ENCODE measurements around the gene PLIN3. TPM values are rescaled to one million over a fixed set of nuclear protein-coding genes. Genes with fewer than 3 reads are reported as not detected.

Gene PLIN3
- total and polyA plus RNA-seq, 9 of the 15 experiments (the other 6 are each of a cell fraction or from before 2014, with no cell fraction given) = 7.5 to 75.6 (median 43.1) TPM

Other genes with a start within 250 kb of the PLIN3 start
Only the 7 nearest of the 8 such genes appear.
- 131 and 143 TPM in 2 replicates for gene MYDGF, start 197.3 kb downstream of the PLIN3 start, total RNA-seq (2014; rRNA removed)
- gene MYDGF, start 197.3 kb downstream of the PLIN3 start, total RNA-seq (2014; rRNA removed; fragmentation: Illumina TruSeq; extraction: Trizol) = 52.2 and 67.5 TPM in 2 replicates
- 81.6 and 83.0 TPM in 2 replicates for gene MYDGF, start 197.3 kb downstream of the PLIN3 start, total RNA-seq (2015; rRNA removed; fragmentation: Illumina TruSeq; extraction: Trizol)
- gene MYDGF, start 197.3 kb downstream of the PLIN3 start, total RNA-seq (2021) = 91.5 and 96.7 TPM in 2 replicates
- gene MYDGF, start 197.3 kb downstream of the PLIN3 start, polyA plus RNA-seq (2011; rRNA removed) = 82.1 and 86.0 TPM in 2 replicates
- gene MYDGF, start 197.3 kb downstream of the PLIN3 start, polyA plus RNA-seq (2014; fragmentation: Illumina TruSeq; extraction: Trizol) = 60.5 and 66.6 TPM in 2 replicates
- gene MYDGF, start 197.3 kb downstream of the PLIN3 start, polyA plus RNA-seq (2014; fragmentation: Nextera tagmentation; extraction: Ambion mirVana) = 10 to 100 TPM in 1 of 2 experiments, 1 to 10 TPM in 1; 4.2 to 12.6 TPM
- gene MYDGF, start 197.3 kb downstream of the PLIN3 start, polyA plus RNA-seq (2014; rRNA removed) = 141 and 166 TPM in 2 replicates
- gene DPP9, start 143.8 kb downstream of the PLIN3 start, total RNA-seq (2014; rRNA removed) = 43.0 and 64.9 TPM in 2 replicates
- 12.7 and 16.0 TPM in 2 replicates for gene DPP9, start 143.8 kb downstream of the PLIN3 start, total RNA-seq (2014; rRNA removed; fragmentation: Illumina TruSeq; extraction: Trizol)
- gene DPP9, start 143.8 kb downstream of the PLIN3 start, total RNA-seq (2015; rRNA removed; fragmentation: Illumina TruSeq; extraction: Trizol) = 23.6 and 24.5 TPM in 2 replicates
- 60.0 and 66.7 TPM in 2 replicates for gene DPP9, start 143.8 kb downstream of the PLIN3 start, total RNA-seq (2021)
- gene DPP9, start 143.8 kb downstream of the PLIN3 start, polyA plus RNA-seq (2011; rRNA removed) = 5.4 and 7.1 TPM in 2 replicates
- gene DPP9, start 143.8 kb downstream of the PLIN3 start, polyA plus RNA-seq (2014; fragmentation: Illumina TruSeq; extraction: Trizol) = 33.5 and 50.1 TPM in 2 replicates
- 1 to 10 TPM in 1 of 2 experiments, under 1 TPM in 1; 0.90 to 1.1 TPM for gene DPP9, start 143.8 kb downstream of the PLIN3 start, polyA plus RNA-seq (2014; fragmentation: Nextera tagmentation; extraction: Ambion mirVana)
- gene DPP9, start 143.8 kb downstream of the PLIN3 start, polyA plus RNA-seq (2014; rRNA removed) = 27.8 and 30.6 TPM in 2 replicates
- 17.1 and 22.2 TPM in 2 replicates for gene FEM1A, start 75.9 kb downstream of the PLIN3 start, total RNA-seq (2014; rRNA removed)
- 5.9 and 6.8 TPM in 2 replicates for gene FEM1A, start 75.9 kb downstream of the PLIN3 start, total RNA-seq (2014; rRNA removed; fragmentation: Illumina TruSeq; extraction: Trizol)
- gene FEM1A, start 75.9 kb downstream of the PLIN3 start, total RNA-seq (2015; rRNA removed; fragmentation: Illumina TruSeq; extraction: Trizol) = 10.4 and 10.9 TPM in 2 replicates
- gene FEM1A, start 75.9 kb downstream of the PLIN3 start, total RNA-seq (2021) = 18.8 and 19.0 TPM in 2 replicates
- gene FEM1A, start 75.9 kb downstream of the PLIN3 start, polyA plus RNA-seq (2011; rRNA removed) = 3.9 and 5.1 TPM in 2 replicates
- gene FEM1A, start 75.9 kb downstream of the PLIN3 start, polyA plus RNA-seq (2014; fragmentation: Illumina TruSeq; extraction: Trizol) = 6.3 and 8.2 TPM in 2 replicates
- under 1 TPM; 0.08 to 0.11 TPM for gene FEM1A, start 75.9 kb downstream of the PLIN3 start, polyA plus RNA-seq (2014; fragmentation: Nextera tagmentation; extraction: Ambion mirVana)
- 10.2 and 10.7 TPM in 2 replicates for gene FEM1A, start 75.9 kb downstream of the PLIN3 start, polyA plus RNA-seq (2014; rRNA removed)
- 1.5 and 2.7 TPM in 2 replicates for gene TICAM1, start 36.0 kb downstream of the PLIN3 start, total RNA-seq (2014; rRNA removed)
- 0.77 and 0.98 TPM in 2 replicates for gene TICAM1, start 36.0 kb downstream of the PLIN3 start, total RNA-seq (2014; rRNA removed; fragmentation: Illumina TruSeq; extraction: Trizol)
- gene TICAM1, start 36.0 kb downstream of the PLIN3 start, total RNA-seq (2015; rRNA removed; fragmentation: Illumina TruSeq; extraction: Trizol) = 2.1 and 2.8 TPM in 2 replicates
- gene TICAM1, start 36.0 kb downstream of the PLIN3 start, total RNA-seq (2021) = 11.5 and 11.6 TPM in 2 replicates
- 0.47 and 1.2 TPM in 2 replicates for gene TICAM1, start 36.0 kb downstream of the PLIN3 start, polyA plus RNA-seq (2011; rRNA removed)
- gene TICAM1, start 36.0 kb downstream of the PLIN3 start, polyA plus RNA-seq (2014; fragmentation: Illumina TruSeq; extraction: Trizol) = 3.1 and 7.1 TPM in 2 replicates
- gene TICAM1, start 36.0 kb downstream of the PLIN3 start, polyA plus RNA-seq (2014; fragmentation: Nextera tagmentation; extraction: Ambion mirVana) = under 1 TPM; 0.07 to 0.11 TPM
- gene TICAM1, start 36.0 kb downstream of the PLIN3 start, polyA plus RNA-seq (2014; rRNA removed) = 4.7 and 5.7 TPM in 2 replicates
- gene ARRDC5, start 35.2 kb upstream of the PLIN3 start, total RNA-seq (2014; rRNA removed) = not detected in 2 replicates
- not detected in 2 replicates for gene ARRDC5, start 35.2 kb upstream of the PLIN3 start, total RNA-seq (2014; rRNA removed; fragmentation: Illumina TruSeq; extraction: Trizol)
- gene ARRDC5, start 35.2 kb upstream of the PLIN3 start, total RNA-seq (2015; rRNA removed; fragmentation: Illumina TruSeq; extraction: Trizol) = not detected in 2 replicates
- not detected in 2 replicates for gene ARRDC5, start 35.2 kb upstream of the PLIN3 start, total RNA-seq (2021)
- gene ARRDC5, start 35.2 kb upstream of the PLIN3 start, polyA plus RNA-seq (2011; rRNA removed) = not detected in 2 replicates
- not detected in 2 replicates for gene ARRDC5, start 35.2 kb upstream of the PLIN3 start, polyA plus RNA-seq (2014; fragmentation: Illumina TruSeq; extraction: Trizol)
- gene ARRDC5, start 35.2 kb upstream of the PLIN3 start, polyA plus RNA-seq (2014; fragmentation: Nextera tagmentation; extraction: Ambion mirVana) = not detected
- gene ARRDC5, start 35.2 kb upstream of the PLIN3 start, polyA plus RNA-seq (2014; rRNA removed) = not detected in 2 replicates
- 65.5 and 73.3 TPM in 2 replicates for gene UHRF1, start 41.8 kb upstream of the PLIN3 start, total RNA-seq (2014; rRNA removed)
- 16.8 and 17.7 TPM in 2 replicates for gene UHRF1, start 41.8 kb upstream of the PLIN3 start, total RNA-seq (2014; rRNA removed; fragmentation: Illumina TruSeq; extraction: Trizol)
- gene UHRF1, start 41.8 kb upstream of the PLIN3 start, total RNA-seq (2015; rRNA removed; fragmentation: Illumina TruSeq; extraction: Trizol) = 42.3 and 42.6 TPM in 2 replicates
- gene UHRF1, start 41.8 kb upstream of the PLIN3 start, total RNA-seq (2021) = 91.4 and 101 TPM in 2 replicates
- 8.7 and 16.7 TPM in 2 replicates for gene UHRF1, start 41.8 kb upstream of the PLIN3 start, polyA plus RNA-seq (2011; rRNA removed)
- 30.9 and 49.5 TPM in 2 replicates for gene UHRF1, start 41.8 kb upstream of the PLIN3 start, polyA plus RNA-seq (2014; fragmentation: Illumina TruSeq; extraction: Trizol)
- gene UHRF1, start 41.8 kb upstream of the PLIN3 start, polyA plus RNA-seq (2014; fragmentation: Nextera tagmentation; extraction: Ambion mirVana) = 10 to 100 TPM in 1 of 2 experiments, 1 to 10 TPM in 1; 6.0 to 14.2 TPM
- 44.0 and 47.4 TPM in 2 replicates for gene UHRF1, start 41.8 kb upstream of the PLIN3 start, polyA plus RNA-seq (2014; rRNA removed)
- 11.0 and 12.0 TPM in 2 replicates for gene KDM4B, start 101.4 kb upstream of the PLIN3 start, total RNA-seq (2014; rRNA removed)
- 3.6 and 4.5 TPM in 2 replicates for gene KDM4B, start 101.4 kb upstream of the PLIN3 start, total RNA-seq (2014; rRNA removed; fragmentation: Illumina TruSeq; extraction: Trizol)
- gene KDM4B, start 101.4 kb upstream of the PLIN3 start, total RNA-seq (2015; rRNA removed; fragmentation: Illumina TruSeq; extraction: Trizol) = 7.3 and 7.7 TPM in 2 replicates
- gene KDM4B, start 101.4 kb upstream of the PLIN3 start, total RNA-seq (2021) = 29.9 TPM in 2 replicates
- gene KDM4B, start 101.4 kb upstream of the PLIN3 start, polyA plus RNA-seq (2011; rRNA removed) = 11.2 and 20.3 TPM in 2 replicates
- gene KDM4B, start 101.4 kb upstream of the PLIN3 start, polyA plus RNA-seq (2014; fragmentation: Illumina TruSeq; extraction: Trizol) = 5.1 and 10.5 TPM in 2 replicates
- under 1 TPM; 0.21 to 0.25 TPM for gene KDM4B, start 101.4 kb upstream of the PLIN3 start, polyA plus RNA-seq (2014; fragmentation: Nextera tagmentation; extraction: Ambion mirVana)
- gene KDM4B, start 101.4 kb upstream of the PLIN3 start, polyA plus RNA-seq (2014; rRNA removed) = 11.5 and 13.7 TPM in 2 replicates

Data from K562 (cell line).